ENCODE results near the gene TBC1D25. TPM values are rescaled to one million over a fixed set of nuclear protein-coding genes. Genes with fewer than 3 reads are reported as not detected.
A peak's percentile ranks its signal among the peaks of the same experiment; 100 is the strongest.

TBC1D25 gene
- total RNA-seq, 1 donor from 2014 or later, result 7.8 TPM

- DNase-seq, result peak; percentile 82
Observed at GRCh38 chrX:48569958-48570357, 30.4 kb downstream of the TBC1D25 start.

- peak; percentile 87 for DNase-seq
Observed at GRCh38 chrX:48573690-48574269, 34.3 kb downstream of the TBC1D25 start.

- peak; percentile 92 for DNase-seq
Observed at GRCh38 chrX:48574270-48575266, 35.1 kb downstream of the TBC1D25 start, which contains the start of gene RBM3. RBM3 (plus strand) TSS chrX:48574484; CDS start chrX:48575181, 697 bp downstream.

GRCh38 chrX:48575642-48576041 lies 36.1 kb downstream of the TBC1D25 start:
- DNase-seq, result no peak

- no peak for DNase-seq
Observed at GRCh38 chrX:48576108-48576507, 36.6 kb downstream of the TBC1D25 start.

- DNase-seq, result no peak
Observed at GRCh38 chrX:48578661-48579128, 39.2 kb downstream of the TBC1D25 start.

- no peak for DNase-seq
Observed at GRCh38 chrX:48579259-48579658, 39.7 kb downstream of the TBC1D25 start.

- no peak for DNase-seq
Observed at GRCh38 chrX:48580662-48581061, 41.1 kb downstream of the TBC1D25 start.

GRCh38 chrX:48584698-48585097 lies 45.2 kb downstream of the TBC1D25 start:
- no peak for DNase-seq

- peak; percentile 67 for DNase-seq
Observed at GRCh38 chrX:48589482-48590162, 50.1 kb downstream of the TBC1D25 start.

- peak; percentile 50 for DNase-seq
Observed at GRCh38 chrX:48590203-48591103, 50.9 kb downstream of the TBC1D25 start.

GRCh38 chrX:48591255-48591791 lies 51.8 kb downstream of the TBC1D25 start:
- DNase-seq, result peak; percentile 94

GRCh38 chrX:48592971-48593370 lies 53.5 kb downstream of the TBC1D25 start:
- peak; percentile 77 for DNase-seq

- DNase-seq, result no peak
Observed at GRCh38 chrX:48595929-48596328, 56.4 kb downstream of the TBC1D25 start.

GRCh38 chrX:48597353-48598264 lies 58.1 kb downstream of the TBC1D25 start, which contains the start of gene WDR13:
WDR13 (plus strand) TSS chrX:48597492; CDS start chrX:48597997, 505 bp downstream.
- DNase-seq, result peak; percentile 95

- no peak for DNase-seq
Observed at GRCh38 chrX:48598614-48599013, 59.1 kb downstream of the TBC1D25 start.

GRCh38 chrX:48599341-48599740 lies 59.8 kb downstream of the TBC1D25 start:
- DNase-seq, result no peak

- DNase-seq, result no peak
Observed at GRCh38 chrX:48600226-48600625, 60.7 kb downstream of the TBC1D25 start.

GRCh38 chrX:48601741-48602394 lies 62.4 kb downstream of the TBC1D25 start:
- DNase-seq, result no peak

- no peak for DNase-seq
Observed at GRCh38 chrX:48604701-48605100, 65.2 kb downstream of the TBC1D25 start.

All from dermis blood vessel endothelial cell (primary cell).